ENCODE results near the gene NOPCHAP1. TPM values are rescaled to one million over a fixed set of nuclear protein-coding genes. Genes with fewer than 3 reads are reported as not detected.

Gene NOPCHAP1
- total and polyA plus RNA-seq, 2 donors from 2014 or later, result 14.8 to 15.3 TPM

GRCh38 chr12:105025890-105026289 is 39.8 kb downstream of the NOPCHAP1 start:
- H3K4me1 ChIP-seq (ENCODE audit: control insufficient read depth in 2 of 3, insufficient read depth in 2 of 3, low read depth in 1 of 3, low read length in 3 of 3), result peaks cover 0 to 10% (median 3%) of the 10 kb centered on the region in 3 donors
- FAIRE-seq (peak; percentile 33), DNase-seq (peak in 3 of 5 donors; percentile 45 to 93 (median 77))
- H3K27ac ChIP-seq (ENCODE audit: low read depth in 2 of 2, low read length in 2 of 2), result no peak overlapping the region
- H3K9me3 ChIP-seq (ENCODE audit: control insufficient read depth in 2 of 3, insufficient read depth in 1 of 3, low read length in 3 of 3), result no peaks in the 10 kb centered on the region
- H3K27me3 ChIP-seq (ENCODE audit: control insufficient read depth, insufficient read depth, low read length), result no peaks in the 10 kb centered on the region
- H3K36me3 ChIP-seq (ENCODE audit: control insufficient read depth in 2 of 3, insufficient read depth in 3 of 3, low read length in 3 of 3), result no peaks in the 10 kb centered on the region
- no peak overlapping the region for H3K9ac ChIP-seq (ENCODE audit: low read length in 3 of 3)
- TF ChIP-seq, protein P1, sequence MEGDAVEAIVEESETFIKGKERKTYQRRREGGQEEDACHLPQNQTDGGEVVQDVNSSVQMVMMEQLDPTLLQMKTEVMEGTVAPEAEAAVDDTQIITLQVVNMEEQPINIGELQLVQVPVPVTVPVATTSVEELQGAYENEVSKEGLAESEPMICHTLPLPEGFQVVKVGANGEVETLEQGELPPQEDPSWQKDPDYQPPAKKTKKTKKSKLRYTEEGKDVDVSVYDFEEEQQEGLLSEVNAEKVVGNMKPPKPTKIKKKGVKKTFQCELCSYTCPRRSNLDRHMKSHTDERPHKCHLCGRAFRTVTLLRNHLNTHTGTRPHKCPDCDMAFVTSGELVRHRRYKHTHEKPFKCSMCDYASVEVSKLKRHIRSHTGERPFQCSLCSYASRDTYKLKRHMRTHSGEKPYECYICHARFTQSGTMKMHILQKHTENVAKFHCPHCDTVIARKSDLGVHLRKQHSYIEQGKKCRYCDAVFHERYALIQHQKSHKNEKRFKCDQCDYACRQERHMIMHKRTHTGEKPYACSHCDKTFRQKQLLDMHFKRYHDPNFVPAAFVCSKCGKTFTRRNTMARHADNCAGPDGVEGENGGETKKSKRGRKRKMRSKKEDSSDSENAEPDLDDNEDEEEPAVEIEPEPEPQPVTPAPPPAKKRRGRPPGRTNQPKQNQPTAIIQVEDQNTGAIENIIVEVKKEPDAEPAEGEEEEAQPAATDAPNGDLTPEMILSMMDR (IDR thresholded peaks at IDR 0.05; ENCODE audit: borderline replicate concordance, extremely low read depth, insufficient read depth), result no peak
- intact Hi-C loops (cut with DNase I), result no loop called here
- no peak overlapping the region for H3K4me3 ChIP-seq (ENCODE audit: low read length in 3 of 3)

DNA sequence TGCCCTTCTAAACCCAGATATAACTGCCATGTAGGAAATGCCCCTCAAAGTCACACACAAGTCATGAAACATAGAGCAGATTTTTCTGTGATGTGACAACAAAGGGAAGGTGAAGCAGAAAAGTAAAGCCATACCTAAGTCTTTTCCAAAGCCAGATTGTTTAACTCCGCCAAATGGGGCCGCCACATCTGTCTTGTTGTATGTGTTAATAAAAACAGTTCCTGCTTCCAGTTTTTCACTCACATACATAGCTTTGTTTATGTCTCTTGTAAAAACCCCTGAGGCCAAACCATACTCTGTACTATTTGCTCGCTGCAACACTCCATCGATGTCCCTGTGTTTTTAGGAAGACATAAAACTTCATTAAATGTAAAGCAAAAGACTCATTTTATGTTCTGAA is 40.3 kb downstream of the NOPCHAP1 start:
- no peaks in the 10 kb centered on the region for H3K9me3 ChIP-seq (ENCODE audit: control insufficient read depth in 2 of 3, insufficient read depth in 1 of 3, low read length in 3 of 3)
- no peak overlapping the region for H3K4me3 ChIP-seq (ENCODE audit: low read length in 3 of 3)
- DNase-seq (peak in 3 of 5 donors; percentile 26 to 88 (median 57)), FAIRE-seq (no peak)
- H3K4me1 ChIP-seq (ENCODE audit: control insufficient read depth in 2 of 3, insufficient read depth in 2 of 3, low read depth in 1 of 3, low read length in 3 of 3), result peaks cover 0 to 10% (median 3%) of the 10 kb centered on the region in 3 donors
- H3K9ac ChIP-seq (ENCODE audit: low read length in 3 of 3), result no peak overlapping the region
- intact Hi-C loops (cut with DNase I), result no loop called here
- no peaks in the 10 kb centered on the region for H3K36me3 ChIP-seq (ENCODE audit: control insufficient read depth in 2 of 3, insufficient read depth in 3 of 3, low read length in 3 of 3)
- no peaks in the 10 kb centered on the region for H3K27me3 ChIP-seq (ENCODE audit: control insufficient read depth, insufficient read depth, low read length)
- H3K27ac ChIP-seq (ENCODE audit: low read depth in 2 of 2, low read length in 2 of 2), result no peak overlapping the region
- TF ChIP-seq, protein P1 (IDR thresholded peaks at IDR 0.05; ENCODE audit: borderline replicate concordance, extremely low read depth, insufficient read depth), result no peak

DNA sequence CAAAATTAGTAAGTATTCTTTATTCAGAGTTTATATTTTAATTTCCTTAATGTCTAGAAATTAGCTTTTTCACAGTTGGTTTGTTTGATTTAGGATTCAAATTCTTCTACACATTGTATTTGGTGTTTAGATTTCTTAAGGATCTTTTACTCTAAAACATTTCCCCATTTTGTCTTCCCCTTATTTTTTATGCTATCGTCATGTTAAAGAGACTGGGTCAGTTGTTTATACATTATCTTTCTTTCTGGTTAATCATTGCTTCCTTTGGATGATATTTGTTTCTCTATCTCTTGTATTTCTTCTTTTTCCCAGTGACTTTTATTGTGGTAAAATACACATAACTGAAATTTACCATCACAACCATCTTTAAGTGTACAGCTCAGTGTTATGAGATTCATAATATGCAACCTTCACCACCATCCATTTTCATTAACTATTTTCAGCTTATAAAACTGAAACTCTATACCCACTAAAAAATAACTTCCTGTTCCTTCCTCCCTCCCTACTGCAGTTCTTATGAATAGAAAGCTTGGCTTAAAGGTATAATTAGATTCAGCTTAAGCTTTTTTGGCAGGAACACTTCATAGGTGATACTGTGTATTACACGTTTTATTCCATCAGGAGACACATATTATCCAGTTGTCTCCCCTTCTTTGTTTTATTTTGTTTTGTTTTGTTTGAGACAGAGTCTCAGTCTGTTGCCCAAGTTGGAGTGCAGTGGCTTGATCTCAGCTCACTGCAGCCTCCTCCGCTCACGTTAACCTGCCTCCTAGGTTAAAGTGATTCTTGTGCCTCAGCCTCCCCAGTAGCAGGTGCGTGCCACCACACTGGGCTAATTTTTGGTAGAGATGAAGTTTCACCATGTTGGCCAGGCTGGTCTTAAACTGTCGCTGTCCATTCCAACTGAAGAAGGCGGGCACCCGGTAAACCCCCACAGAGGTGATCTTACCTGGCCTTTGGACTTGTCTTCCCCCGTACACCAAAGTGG is 45.0 kb downstream of the NOPCHAP1 start:
- H3K27ac ChIP-seq (ENCODE audit: low read depth in 2 of 2, low read length in 2 of 2), result no peak overlapping the region
- no peaks in the 10 kb centered on the region for H3K36me3 ChIP-seq (ENCODE audit: control insufficient read depth in 2 of 3, insufficient read depth in 3 of 3, low read length in 3 of 3)
- no peaks in the 10 kb centered on the region for H3K4me1 ChIP-seq (ENCODE audit: control insufficient read depth in 2 of 3, insufficient read depth in 2 of 3, low read depth in 1 of 3, low read length in 3 of 3)
- no peak overlapping the region for H3K9ac ChIP-seq (ENCODE audit: low read length in 3 of 3)
- no peaks in the 10 kb centered on the region for H3K27me3 ChIP-seq (ENCODE audit: control insufficient read depth, insufficient read depth, low read length)
- no peak overlapping the region for H3K4me3 ChIP-seq (ENCODE audit: low read length in 3 of 3)
- FAIRE-seq (no peak), DNase-seq (no peak)
- intact Hi-C loops (cut with DNase I), result no loop called here
- H3K9me3 ChIP-seq (ENCODE audit: control insufficient read depth in 2 of 3, insufficient read depth in 1 of 3, low read length in 3 of 3), result no peaks in the 10 kb centered on the region
- TF ChIP-seq, protein P1 (IDR thresholded peaks at IDR 0.05; ENCODE audit: borderline replicate concordance, extremely low read depth, insufficient read depth), result no peak

All from kidney (tissue), 14 donors.